ENCODE data around the gene NHEJ1.
A peak's percentile ranks its signal among the peaks of the same experiment; 100 is the strongest.

Gene NHEJ1

DNA sequence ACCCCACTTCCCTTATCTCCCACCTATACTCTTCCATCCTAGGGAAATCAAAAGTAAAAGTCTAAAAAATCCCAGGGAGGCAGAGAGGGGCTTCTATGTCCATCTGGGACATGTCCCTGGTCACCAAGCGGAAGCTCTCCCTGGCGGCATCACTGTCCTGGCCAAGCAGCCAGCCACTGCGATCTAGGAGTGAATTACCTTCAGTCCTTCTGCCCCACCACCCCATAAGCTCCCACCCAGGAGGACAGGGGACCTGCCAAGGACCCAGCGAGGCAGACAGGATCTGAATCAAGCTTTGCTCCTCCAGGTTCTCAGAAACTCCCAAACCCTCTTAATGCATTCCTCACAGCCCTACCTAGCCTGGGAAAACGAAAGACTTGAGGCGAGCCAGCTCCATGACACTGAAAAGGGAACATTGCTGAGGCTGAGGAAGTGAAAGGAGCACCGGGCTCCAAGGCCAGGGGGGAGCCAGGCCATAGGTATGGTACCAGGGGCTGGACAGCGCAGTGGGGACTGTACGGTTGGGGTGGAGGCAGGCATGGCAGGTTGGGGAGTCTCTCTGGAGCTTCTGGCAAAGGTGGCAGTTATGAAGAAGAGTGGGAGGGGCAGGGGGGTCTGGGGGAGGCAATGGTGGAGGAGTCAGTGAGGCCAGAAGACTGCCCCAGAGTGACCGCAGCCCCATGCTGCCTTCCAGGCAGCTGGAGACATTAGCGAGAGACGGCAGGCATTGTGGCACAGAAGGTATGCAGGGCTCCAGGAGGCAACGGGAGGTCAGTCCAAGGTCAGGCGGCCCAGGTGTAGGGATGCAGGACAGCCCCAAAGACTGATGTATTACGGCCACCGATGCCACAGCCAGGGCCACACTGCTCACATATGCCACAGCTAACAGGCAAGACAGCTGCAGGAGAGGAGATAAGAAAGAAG lies 11.9 kb upstream of the NHEJ1 start:
- no peaks in the 10 kb centered on the region for H3K9me3 ChIP-seq (ENCODE audit: control insufficient read depth, low read length)
- DNase-seq (ENCODE audit: low read depth): no peak
- peaks cover 28% of the 10 kb centered on the region for H3K36me3 ChIP-seq (ENCODE audit: control insufficient read depth, insufficient read depth, low read length, severe bottlenecking)
- H3K4me1 ChIP-seq (ENCODE audit: control insufficient read depth, insufficient read depth, low read length): peaks cover 36% of the 10 kb centered on the region
- H3K27me3 ChIP-seq (replicated peaks; ENCODE audit: control insufficient read depth, insufficient read depth, low read length): no peaks in the 10 kb centered on the region
- H3K4me3 ChIP-seq (ENCODE audit: low read length): no peak overlapping the region
- peak overlapping the region; percentile 50 for H3K9ac ChIP-seq (ENCODE audit: low read length)

DNA sequence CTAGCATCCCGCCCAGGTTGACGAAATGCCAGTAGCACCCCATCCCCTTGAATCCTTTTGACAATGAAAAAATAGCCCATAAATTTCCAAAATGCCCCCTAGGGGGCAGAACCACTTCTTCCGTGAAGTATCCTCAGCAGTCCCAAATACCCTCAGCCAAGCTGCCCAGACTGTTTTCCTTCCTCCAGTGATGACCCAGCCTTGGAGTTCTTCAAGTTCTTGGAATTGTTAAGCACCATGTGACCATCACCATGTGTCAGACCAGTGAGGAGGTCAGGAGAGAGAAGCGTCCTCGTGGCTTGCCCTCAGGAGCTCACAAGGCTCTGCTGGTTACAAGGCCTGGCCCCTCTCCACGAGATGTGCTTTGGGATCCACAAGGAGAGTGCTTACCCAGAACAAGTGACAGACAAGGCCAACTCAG lies 10.6 kb upstream of the NHEJ1 start:
- H3K9ac ChIP-seq (ENCODE audit: low read length): peak overlapping the region; percentile 50
- H3K4me1 ChIP-seq (ENCODE audit: control insufficient read depth, insufficient read depth, low read length): peaks cover 31% of the 10 kb centered on the region
- no peaks in the 10 kb centered on the region for H3K27me3 ChIP-seq (replicated peaks; ENCODE audit: control insufficient read depth, insufficient read depth, low read length)
- H3K9me3 ChIP-seq (ENCODE audit: control insufficient read depth, low read length): no peaks in the 10 kb centered on the region
- peak; percentile 87 for DNase-seq (ENCODE audit: low read depth)
- H3K36me3 ChIP-seq (ENCODE audit: control insufficient read depth, insufficient read depth, low read length, severe bottlenecking): peaks cover 28% of the 10 kb centered on the region
- H3K4me3 ChIP-seq (ENCODE audit: low read length): no peak overlapping the region

DNA sequence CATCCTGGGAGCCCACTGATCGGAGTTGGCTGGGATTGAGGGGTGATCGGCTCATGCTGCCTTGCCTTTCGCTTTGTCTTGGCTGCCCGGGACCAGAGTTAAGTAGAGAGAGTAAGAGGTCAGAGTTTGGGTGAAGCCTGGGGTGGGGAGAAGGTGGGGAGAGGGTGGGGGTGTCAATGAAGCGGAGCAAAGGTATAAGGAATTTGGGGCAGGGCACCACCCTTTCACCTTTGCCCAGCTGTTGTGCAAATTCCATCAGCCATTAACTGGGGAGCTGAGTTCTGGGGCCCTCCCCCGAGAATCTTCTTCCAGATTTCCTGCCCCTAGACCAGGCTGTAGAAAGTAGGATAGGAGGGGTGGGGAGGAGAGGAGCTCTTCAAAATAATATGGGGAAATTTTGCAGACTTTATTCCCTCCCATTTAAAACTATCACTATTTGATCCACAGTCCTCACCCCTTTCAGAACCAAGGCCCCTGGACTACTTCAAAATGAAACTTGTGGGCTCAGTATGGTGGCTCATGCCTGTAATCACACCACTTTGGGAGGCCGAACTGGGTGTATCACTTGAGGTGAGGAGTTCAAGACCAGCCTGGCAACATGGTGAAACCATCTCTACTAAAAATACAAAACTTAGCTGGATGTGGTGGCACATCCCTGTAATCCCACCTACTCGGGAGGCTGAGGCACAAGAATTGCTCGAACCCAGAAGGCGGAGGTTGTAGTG lies 9.5 kb upstream of the NHEJ1 start, which contains the start of gene SLC23A3:
Gene SLC23A3 (minus strand): TSS at position 100 of the 725 bp plus-strand sequence. CDS start 45 bp downstream, at position 55.
- no peaks in the 10 kb centered on the region for H3K9me3 ChIP-seq (ENCODE audit: control insufficient read depth, low read length)
- DNase-seq (ENCODE audit: low read depth): no peak
- H3K36me3 ChIP-seq (ENCODE audit: control insufficient read depth, insufficient read depth, low read length, severe bottlenecking): peaks cover 28% of the 10 kb centered on the region
- no peak within 1 kb of the TSS for H3K4me3 ChIP-seq (ENCODE audit: low read length)
- peak within 1 kb of the TSS; percentile 44 for H3K9ac ChIP-seq (ENCODE audit: low read length)
- H3K4me1 ChIP-seq (ENCODE audit: control insufficient read depth, insufficient read depth, low read length): peaks cover 22% of the 10 kb centered on the region
- H3K27me3 ChIP-seq (replicated peaks; ENCODE audit: control insufficient read depth, insufficient read depth, low read length): no peaks in the 10 kb centered on the region

DNA sequence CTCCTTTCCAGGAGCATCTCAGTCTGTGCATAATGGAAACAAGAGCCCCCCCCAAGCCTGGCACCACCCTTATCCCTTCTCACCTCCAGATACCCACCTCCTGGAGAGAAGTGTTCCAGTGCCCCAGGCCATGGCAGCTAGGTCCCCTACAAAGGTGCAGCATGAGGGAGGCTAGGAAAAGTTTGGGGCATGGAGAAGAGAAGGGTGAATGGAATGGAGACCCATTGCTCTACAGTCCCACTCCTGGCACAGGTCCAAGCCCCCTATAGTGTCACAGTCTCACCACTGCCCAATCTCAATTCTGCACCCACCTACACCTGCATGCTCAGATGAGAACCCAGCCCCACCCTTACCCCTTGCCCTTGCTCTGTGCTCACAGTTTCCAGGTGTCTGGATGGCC lies 8.3 kb upstream of the NHEJ1 start:
- H3K9ac ChIP-seq (ENCODE audit: low read length): no peak overlapping the region
- peaks cover 12% of the 10 kb centered on the region for H3K4me1 ChIP-seq (ENCODE audit: control insufficient read depth, insufficient read depth, low read length)
- no peak overlapping the region for H3K4me3 ChIP-seq (ENCODE audit: low read length)
- H3K36me3 ChIP-seq (ENCODE audit: control insufficient read depth, insufficient read depth, low read length, severe bottlenecking): peaks cover 17% of the 10 kb centered on the region
- H3K9me3 ChIP-seq (ENCODE audit: control insufficient read depth, low read length): no peaks in the 10 kb centered on the region
- DNase-seq (ENCODE audit: low read depth): no peak
- H3K27me3 ChIP-seq (replicated peaks; ENCODE audit: control insufficient read depth, insufficient read depth, low read length): no peaks in the 10 kb centered on the region

DNA sequence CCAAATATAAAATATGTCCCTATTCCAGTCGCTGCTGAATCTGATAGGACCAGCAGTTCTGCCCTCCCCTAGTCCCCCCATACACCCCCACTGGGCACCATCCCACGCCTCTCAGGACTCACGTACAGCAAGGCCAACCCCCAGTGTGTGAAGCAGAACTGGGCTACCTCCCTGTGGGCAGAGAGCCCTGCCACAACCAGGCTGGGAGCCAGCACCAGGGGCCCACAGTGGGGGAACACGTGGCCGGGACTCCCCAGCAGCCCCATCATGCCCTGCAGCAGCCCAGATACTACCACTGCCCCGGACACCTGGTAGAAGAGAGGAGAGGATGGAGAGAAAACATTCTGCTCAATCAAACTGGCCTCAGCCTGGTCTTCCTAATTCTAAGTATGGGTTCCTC lies 7.9 kb upstream of the NHEJ1 start:
- Histone ChIP-seq H3K27me3 (replicated peaks; ENCODE audit: control insufficient read depth, insufficient read depth, low read length) (no peaks in the 10 kb centered on the region), H3K4me1 (ENCODE audit: control insufficient read depth, insufficient read depth, low read length) (peaks cover 12% of the 10 kb centered on the region), H3K9ac (ENCODE audit: low read length) (no peak overlapping the region), H3K36me3 (ENCODE audit: control insufficient read depth, insufficient read depth, low read length, severe bottlenecking) (peaks cover 13% of the 10 kb centered on the region), H3K9me3 (ENCODE audit: control insufficient read depth, low read length) (no peaks in the 10 kb centered on the region), H3K4me3 (ENCODE audit: low read length) (no peak overlapping the region)
- DNase-seq (ENCODE audit: low read depth): no peak

DNA sequence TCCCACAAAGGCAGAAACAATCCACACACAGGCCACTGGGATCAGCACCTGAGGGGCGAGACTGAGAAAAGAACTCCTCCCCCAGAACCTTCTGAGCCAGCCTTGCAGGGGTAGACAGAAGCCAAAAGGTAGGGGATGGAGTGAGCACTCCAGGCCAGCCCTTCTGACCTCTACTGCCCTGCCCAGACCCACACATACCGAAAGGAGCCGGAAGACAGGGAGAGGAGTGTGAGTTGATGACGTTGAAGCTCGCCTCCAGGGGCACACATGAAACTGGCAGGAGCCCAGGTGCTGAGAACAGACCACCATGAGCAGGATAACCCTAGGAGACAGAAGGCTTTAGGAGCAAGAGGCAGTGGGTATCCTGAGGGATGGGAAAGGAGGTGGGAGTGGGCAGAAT lies 7.4 kb upstream of the NHEJ1 start:
- no peaks in the 10 kb centered on the region for H3K27me3 ChIP-seq (replicated peaks; ENCODE audit: control insufficient read depth, insufficient read depth, low read length)
- no peak overlapping the region for H3K9ac ChIP-seq (ENCODE audit: low read length)
- peaks cover 8% of the 10 kb centered on the region for H3K36me3 ChIP-seq (ENCODE audit: control insufficient read depth, insufficient read depth, low read length, severe bottlenecking)
- no peaks in the 10 kb centered on the region for H3K9me3 ChIP-seq (ENCODE audit: control insufficient read depth, low read length)
- no peak for DNase-seq (ENCODE audit: low read depth)
- peaks cover 12% of the 10 kb centered on the region for H3K4me1 ChIP-seq (ENCODE audit: control insufficient read depth, insufficient read depth, low read length)
- H3K4me3 ChIP-seq (ENCODE audit: low read length): no peak overlapping the region

DNA sequence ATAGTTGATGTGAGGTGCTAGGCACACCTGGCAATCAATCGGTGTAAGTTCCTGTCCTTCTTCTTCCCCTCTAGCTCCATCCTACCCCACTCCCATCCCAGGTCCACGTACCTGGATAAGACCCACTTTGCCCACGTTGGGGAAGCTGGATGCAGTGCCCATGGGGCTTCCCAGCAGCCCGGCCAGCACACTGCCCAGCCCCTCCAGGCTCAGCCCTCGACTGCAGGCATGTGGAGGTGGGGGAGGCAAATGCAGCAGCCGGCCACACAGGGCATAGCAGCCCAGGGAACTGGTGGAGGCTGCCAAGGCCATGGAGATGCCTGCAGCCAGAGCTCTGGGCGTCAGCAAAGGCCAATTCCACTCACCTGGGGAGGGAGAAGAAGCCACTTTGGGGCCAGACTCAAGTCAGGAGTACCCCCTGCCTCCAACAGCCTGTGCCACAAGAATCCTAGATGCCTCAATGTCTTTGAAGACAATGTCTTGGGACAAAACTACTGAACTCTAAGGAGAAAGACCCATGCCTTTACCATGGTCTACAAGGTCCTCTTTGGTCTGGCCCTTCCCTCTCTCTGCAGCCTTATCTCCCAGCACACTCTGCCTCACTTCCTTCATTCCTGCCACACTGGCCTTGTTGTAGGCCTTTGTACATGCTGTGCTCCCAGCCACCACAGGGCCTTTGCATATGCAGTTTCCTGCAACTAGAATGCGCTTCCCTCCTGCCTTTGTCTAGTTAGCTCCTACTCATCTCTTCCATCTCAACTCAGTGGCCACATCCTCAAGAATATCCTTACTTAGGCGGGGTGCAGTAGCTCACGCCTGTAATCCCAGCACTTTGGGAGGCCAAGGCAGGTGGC lies 4.7 kb upstream of the NHEJ1 start:
- Histone ChIP-seq H3K36me3 (ENCODE audit: control insufficient read depth, insufficient read depth, low read length, severe bottlenecking) (no peaks in the 10 kb centered on the region), H3K4me3 (ENCODE audit: low read length) (no peak overlapping the region), H3K9me3 (ENCODE audit: control insufficient read depth, low read length) (no peaks in the 10 kb centered on the region), H3K9ac (ENCODE audit: low read length) (no peak overlapping the region), H3K4me1 (ENCODE audit: control insufficient read depth, insufficient read depth, low read length) (peaks cover 5% of the 10 kb centered on the region), H3K27me3 (replicated peaks; ENCODE audit: control insufficient read depth, insufficient read depth, low read length) (no peaks in the 10 kb centered on the region)
- no peak for DNase-seq (ENCODE audit: low read depth)

DNA sequence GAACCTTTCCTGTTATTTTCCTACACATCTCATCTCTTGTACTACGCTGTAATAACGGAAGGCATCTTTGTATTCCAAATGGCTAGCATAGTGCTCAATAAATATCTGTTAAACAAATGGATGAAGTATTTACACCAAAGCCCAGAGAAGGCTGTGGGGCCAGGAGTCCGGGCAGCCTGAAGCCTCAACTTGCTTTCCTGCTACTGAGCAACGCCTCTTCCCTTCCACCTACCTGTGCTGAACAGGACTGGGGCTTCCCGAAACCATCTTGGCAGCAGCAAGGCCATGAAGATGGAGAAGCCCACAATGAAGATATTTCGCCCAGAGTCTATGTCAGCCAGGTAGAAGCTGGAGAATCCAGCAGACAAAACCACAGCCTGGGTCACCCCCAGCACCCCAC lies 2.5 kb upstream of the NHEJ1 start:
- Histone ChIP-seq H3K36me3 (ENCODE audit: control insufficient read depth, insufficient read depth, low read length, severe bottlenecking) (no peaks in the 10 kb centered on the region), H3K4me3 (ENCODE audit: low read length) (no peak overlapping the region), H3K27me3 (replicated peaks; ENCODE audit: control insufficient read depth, insufficient read depth, low read length) (no peaks in the 10 kb centered on the region), H3K4me1 (ENCODE audit: control insufficient read depth, insufficient read depth, low read length) (peaks cover 11% of the 10 kb centered on the region), H3K9ac (ENCODE audit: low read length) (no peak overlapping the region), H3K9me3 (ENCODE audit: control insufficient read depth, low read length) (no peaks in the 10 kb centered on the region)
- no peak for DNase-seq (ENCODE audit: low read depth)

DNA sequence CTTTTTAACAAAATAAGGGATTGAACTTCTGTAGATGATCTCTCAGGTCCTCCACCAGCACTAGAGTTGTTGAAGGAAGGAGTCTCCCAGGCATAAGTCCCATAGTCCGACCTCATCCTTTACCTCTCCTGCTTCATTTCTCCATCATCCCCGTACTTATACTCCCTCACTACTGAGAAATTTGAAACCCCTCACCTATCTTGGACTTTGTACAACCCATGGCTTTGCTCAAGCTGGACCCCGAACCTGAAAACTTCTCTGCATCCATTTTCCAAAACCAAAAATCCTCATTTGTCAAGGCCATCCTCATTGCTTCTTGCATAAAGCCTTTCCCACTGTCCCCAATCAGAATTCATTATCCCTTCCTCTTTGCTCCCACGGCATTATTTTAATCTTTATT lies 482 bp upstream of the NHEJ1 start:
- Histone ChIP-seq H3K4me3 (ENCODE audit: low read length) (peak overlapping the region; percentile 82), H3K9me3 (ENCODE audit: control insufficient read depth, low read length) (no peaks in the 10 kb centered on the region), H3K9ac (ENCODE audit: low read length) (peak overlapping the region; percentile 93), H3K36me3 (ENCODE audit: control insufficient read depth, insufficient read depth, low read length, severe bottlenecking) (peaks cover 6% of the 10 kb centered on the region), H3K4me1 (ENCODE audit: control insufficient read depth, insufficient read depth, low read length) (peaks cover 11% of the 10 kb centered on the region), H3K27me3 (replicated peaks; ENCODE audit: control insufficient read depth, insufficient read depth, low read length) (no peaks in the 10 kb centered on the region)
- DNase-seq (ENCODE audit: low read depth): no peak

DNA sequence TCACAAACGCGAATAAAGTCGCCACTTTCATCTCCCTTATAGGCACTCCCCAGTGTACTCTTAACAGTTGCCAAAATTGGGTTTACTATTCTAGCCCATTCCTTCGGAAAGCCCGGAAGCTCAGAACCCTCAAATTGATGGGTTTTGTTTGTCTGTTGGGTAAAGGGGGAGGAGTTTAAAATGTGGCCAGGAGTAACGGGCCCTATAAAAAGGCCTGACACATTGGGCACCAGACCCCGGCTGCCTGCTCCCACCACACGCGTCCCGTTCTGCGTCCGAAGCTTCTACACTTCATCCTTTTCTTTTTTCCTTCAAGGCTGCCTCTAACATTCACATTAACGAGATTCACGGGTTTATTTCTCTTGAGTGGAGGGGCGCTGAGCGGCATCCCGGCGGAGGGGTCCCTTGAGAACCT lies 837 bp downstream of the NHEJ1 start:
- Histone ChIP-seq H3K4me3 (ENCODE audit: low read length) (peak overlapping the region; percentile 82), H3K36me3 (ENCODE audit: control insufficient read depth, insufficient read depth, low read length, severe bottlenecking) (peaks cover 6% of the 10 kb centered on the region), H3K9me3 (ENCODE audit: control insufficient read depth, low read length) (no peaks in the 10 kb centered on the region), H3K9ac (ENCODE audit: low read length) (peak overlapping the region; percentile 93), H3K27me3 (replicated peaks; ENCODE audit: control insufficient read depth, insufficient read depth, low read length) (no peaks in the 10 kb centered on the region), H3K4me1 (ENCODE audit: control insufficient read depth, insufficient read depth, low read length) (peaks cover 11% of the 10 kb centered on the region)
- no peak for DNase-seq (ENCODE audit: low read depth)

DNA sequence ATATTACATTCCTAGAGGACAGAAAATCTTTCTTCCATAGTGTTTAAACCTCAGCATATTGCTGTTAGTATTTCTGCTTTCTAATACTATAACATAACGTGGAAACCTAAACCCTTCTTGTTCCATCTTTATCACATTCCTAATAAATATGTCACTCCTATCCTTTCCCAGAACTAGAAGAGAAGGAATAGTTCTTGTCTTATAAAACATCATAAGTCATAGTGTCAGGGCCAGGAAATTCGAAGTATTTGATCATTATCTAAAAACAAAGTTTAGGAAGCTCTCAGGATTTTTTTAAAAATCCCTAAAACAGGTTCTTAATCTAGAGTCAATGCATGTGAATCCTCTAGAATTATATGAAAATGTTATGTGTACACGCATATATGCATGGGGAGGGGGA lies 2.0 kb downstream of the NHEJ1 start:
- Histone ChIP-seq H3K4me3 (ENCODE audit: low read length) (no peak overlapping the region), H3K36me3 (ENCODE audit: control insufficient read depth, insufficient read depth, low read length, severe bottlenecking) (peaks cover 14% of the 10 kb centered on the region), H3K4me1 (ENCODE audit: control insufficient read depth, insufficient read depth, low read length) (peaks cover 11% of the 10 kb centered on the region), H3K27me3 (replicated peaks; ENCODE audit: control insufficient read depth, insufficient read depth, low read length) (no peaks in the 10 kb centered on the region), H3K9ac (ENCODE audit: low read length) (peak overlapping the region; percentile 53), H3K9me3 (ENCODE audit: control insufficient read depth, low read length) (no peaks in the 10 kb centered on the region)
- no peak for DNase-seq (ENCODE audit: low read depth)
